ENCODE data around the gene TPM2. TPM values are rescaled to one million over a fixed set of nuclear protein-coding genes. Genes with fewer than 3 reads are reported as not detected.

Gene TPM2
- total RNA-seq, 1 donor = 911 TPM

DNA sequence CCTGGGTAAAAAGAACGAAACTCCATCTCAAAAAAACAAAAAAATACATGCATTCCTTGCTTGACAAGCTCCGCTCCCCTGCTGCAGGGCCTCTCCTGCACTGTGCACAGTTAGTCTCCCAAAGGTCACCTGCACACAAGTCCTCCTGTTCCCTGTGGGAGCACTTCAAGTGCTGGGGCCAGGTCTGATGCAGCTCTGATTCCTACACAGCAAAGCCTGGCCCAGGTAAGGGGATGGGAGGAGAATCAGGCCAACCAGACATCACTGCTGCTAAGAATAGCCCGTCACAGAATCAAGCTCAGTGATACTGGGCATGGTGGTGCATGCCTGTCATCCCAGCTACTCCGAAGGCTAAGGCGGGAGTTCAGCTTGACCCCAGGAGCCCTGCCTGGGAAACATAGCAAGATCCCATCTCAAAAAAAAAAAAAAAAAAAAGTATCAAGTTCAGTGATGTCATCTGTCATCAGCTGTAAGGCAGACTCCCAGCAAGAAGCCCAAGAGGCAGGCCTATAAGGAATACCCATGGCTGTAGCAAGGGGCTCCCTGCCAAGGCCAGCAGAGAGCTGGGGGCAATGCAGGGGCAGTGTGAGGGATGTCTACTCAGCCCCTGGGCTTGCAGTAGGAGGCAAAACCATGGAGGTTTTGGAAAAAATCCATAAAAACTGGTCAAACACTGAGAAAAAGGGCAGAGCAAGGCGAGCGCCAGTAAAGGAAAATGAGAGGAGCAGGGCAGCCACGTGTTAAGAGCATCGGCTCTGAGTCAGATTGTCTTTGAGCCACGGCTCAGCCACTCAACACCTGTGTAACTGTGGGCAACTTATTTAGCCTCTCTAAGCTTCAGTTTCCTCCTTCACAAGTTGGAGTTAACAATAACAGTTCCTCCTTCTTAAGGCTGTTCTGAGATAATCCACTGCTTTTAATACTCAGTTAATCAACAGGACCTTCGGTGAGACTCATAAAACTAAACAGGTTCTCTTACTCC, 3.2 kb downstream of the TPM2 start:
- peaks cover 52% of the 10 kb centered on the region for H3K79me2 ChIP-seq (ENCODE audit: insufficient read depth, low read length)
- H3K27ac ChIP-seq (ENCODE audit: low read depth, low read length) = peak overlapping the region; percentile 83
- H3K4me1 ChIP-seq (ENCODE audit: insufficient read depth, low read length) = peaks cover 55% of the 10 kb centered on the region
- H4K20me1 ChIP-seq (ENCODE audit: insufficient read depth, low read length) = peaks cover 81% of the 10 kb centered on the region
- no peaks in the 10 kb centered on the region for H3K27me3 ChIP-seq (ENCODE audit: insufficient read depth, low read length)
- peak overlapping the region; percentile 93 for H3K4me3 ChIP-seq (ENCODE audit: insufficient read depth, low read length)
- peaks cover 71% of the 10 kb centered on the region for H3K36me3 ChIP-seq (ENCODE audit: insufficient read depth, low read length)
- H2AFZ ChIP-seq (ENCODE audit: low read length) = no peak overlapping the region
- H3K4me2 ChIP-seq (ENCODE audit: insufficient read depth, low read length) = peak overlapping the region; percentile 100
- H3K9me3 ChIP-seq (ENCODE audit: low read depth, low read length) = no peaks in the 10 kb centered on the region
- TF ChIP-seq, protein P1, sequence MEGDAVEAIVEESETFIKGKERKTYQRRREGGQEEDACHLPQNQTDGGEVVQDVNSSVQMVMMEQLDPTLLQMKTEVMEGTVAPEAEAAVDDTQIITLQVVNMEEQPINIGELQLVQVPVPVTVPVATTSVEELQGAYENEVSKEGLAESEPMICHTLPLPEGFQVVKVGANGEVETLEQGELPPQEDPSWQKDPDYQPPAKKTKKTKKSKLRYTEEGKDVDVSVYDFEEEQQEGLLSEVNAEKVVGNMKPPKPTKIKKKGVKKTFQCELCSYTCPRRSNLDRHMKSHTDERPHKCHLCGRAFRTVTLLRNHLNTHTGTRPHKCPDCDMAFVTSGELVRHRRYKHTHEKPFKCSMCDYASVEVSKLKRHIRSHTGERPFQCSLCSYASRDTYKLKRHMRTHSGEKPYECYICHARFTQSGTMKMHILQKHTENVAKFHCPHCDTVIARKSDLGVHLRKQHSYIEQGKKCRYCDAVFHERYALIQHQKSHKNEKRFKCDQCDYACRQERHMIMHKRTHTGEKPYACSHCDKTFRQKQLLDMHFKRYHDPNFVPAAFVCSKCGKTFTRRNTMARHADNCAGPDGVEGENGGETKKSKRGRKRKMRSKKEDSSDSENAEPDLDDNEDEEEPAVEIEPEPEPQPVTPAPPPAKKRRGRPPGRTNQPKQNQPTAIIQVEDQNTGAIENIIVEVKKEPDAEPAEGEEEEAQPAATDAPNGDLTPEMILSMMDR (IDR thresholded peaks at IDR 0.05; ENCODE audit: extremely low read depth, low read depth, low read length) = no peak
- peak; percentile 93 for DNase-seq (ENCODE audit: insufficient read length, low spot score, missing footprints)

DNA sequence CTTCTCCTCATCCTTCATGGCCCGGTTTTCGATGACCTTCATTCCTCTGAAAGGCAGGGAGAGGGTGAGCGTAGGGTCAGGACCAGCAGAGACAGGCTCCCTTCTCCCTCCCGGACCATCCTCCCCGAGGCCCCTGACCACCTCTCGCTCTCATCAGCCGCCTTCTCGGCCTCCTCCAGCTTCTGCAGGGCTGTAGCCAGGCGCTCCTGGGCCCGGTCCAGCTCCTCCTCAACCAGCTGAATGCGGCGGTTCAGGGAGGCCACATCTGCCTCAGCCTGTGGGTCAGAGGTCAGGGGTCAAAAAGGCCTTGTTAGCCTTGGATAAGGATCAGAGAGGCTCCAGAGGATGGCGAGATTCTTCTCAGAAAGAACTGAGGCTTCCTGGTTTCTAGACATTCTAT, 4.2 kb downstream of the TPM2 start:
- Histone ChIP-seq H3K4me3 (ENCODE audit: insufficient read depth, low read length) (peak overlapping the region; percentile 27), H3K27ac (ENCODE audit: low read depth, low read length) (peak overlapping the region; percentile 33), H3K4me2 (ENCODE audit: insufficient read depth, low read length) (peak overlapping the region; percentile 1), H3K36me3 (ENCODE audit: insufficient read depth, low read length) (peaks cover 75% of the 10 kb centered on the region), H3K79me2 (ENCODE audit: insufficient read depth, low read length) (peaks cover 52% of the 10 kb centered on the region), H4K20me1 (ENCODE audit: insufficient read depth, low read length) (peaks cover 90% of the 10 kb centered on the region), H3K4me1 (ENCODE audit: insufficient read depth, low read length) (peaks cover 56% of the 10 kb centered on the region), H3K9me3 (ENCODE audit: low read depth, low read length) (no peaks in the 10 kb centered on the region), H2AFZ (ENCODE audit: low read length) (no peak overlapping the region), H3K27me3 (ENCODE audit: insufficient read depth, low read length) (no peaks in the 10 kb centered on the region)
- peak; percentile 17 for DNase-seq (ENCODE audit: insufficient read length, low spot score, missing footprints)
- TF ChIP-seq, protein P1 (IDR thresholded peaks at IDR 0.05; ENCODE audit: extremely low read depth, low read depth, low read length) = no peak

DNA sequence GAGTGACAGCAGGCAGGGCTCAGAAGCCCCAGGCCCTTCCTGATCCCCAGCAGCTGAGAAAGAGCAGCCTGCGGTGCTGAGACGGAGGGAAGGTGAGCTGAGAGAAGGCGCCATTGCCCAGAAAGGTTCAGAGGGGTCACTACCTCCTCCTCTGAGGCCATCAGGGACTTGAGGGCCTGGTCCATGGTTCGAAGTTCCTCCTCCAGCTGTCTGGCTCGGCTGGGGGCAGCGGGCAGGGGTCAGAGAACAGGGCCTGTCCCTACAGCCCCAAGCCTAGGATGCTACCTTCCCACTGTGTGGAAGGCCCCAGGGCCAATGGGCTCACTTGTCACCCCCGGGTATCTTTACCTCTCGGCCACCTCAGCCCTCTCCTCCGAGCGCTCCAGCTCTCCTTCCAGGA, 4.8 kb downstream of the TPM2 start:
- H3K4me1 ChIP-seq (ENCODE audit: insufficient read depth, low read length) = peaks cover 56% of the 10 kb centered on the region
- H4K20me1 ChIP-seq (ENCODE audit: insufficient read depth, low read length) = peaks cover 91% of the 10 kb centered on the region
- no peak overlapping the region for H3K27ac ChIP-seq (ENCODE audit: low read depth, low read length)
- H3K79me2 ChIP-seq (ENCODE audit: insufficient read depth, low read length) = peaks cover 52% of the 10 kb centered on the region
- H2AFZ ChIP-seq (ENCODE audit: low read length) = no peak overlapping the region
- TF ChIP-seq, protein P1 (IDR thresholded peaks at IDR 0.05; ENCODE audit: extremely low read depth, low read depth, low read length) = no peak
- H3K4me3 ChIP-seq (ENCODE audit: insufficient read depth, low read length) = peak overlapping the region; percentile 1
- H3K27me3 ChIP-seq (ENCODE audit: insufficient read depth, low read length) = no peaks in the 10 kb centered on the region
- no peaks in the 10 kb centered on the region for H3K9me3 ChIP-seq (ENCODE audit: low read depth, low read length)
- peak overlapping the region; percentile 1 for H3K4me2 ChIP-seq (ENCODE audit: insufficient read depth, low read length)
- peaks cover 75% of the 10 kb centered on the region for H3K36me3 ChIP-seq (ENCODE audit: insufficient read depth, low read length)
- peak; percentile 31 for DNase-seq (ENCODE audit: insufficient read length, low spot score, missing footprints)

DNA sequence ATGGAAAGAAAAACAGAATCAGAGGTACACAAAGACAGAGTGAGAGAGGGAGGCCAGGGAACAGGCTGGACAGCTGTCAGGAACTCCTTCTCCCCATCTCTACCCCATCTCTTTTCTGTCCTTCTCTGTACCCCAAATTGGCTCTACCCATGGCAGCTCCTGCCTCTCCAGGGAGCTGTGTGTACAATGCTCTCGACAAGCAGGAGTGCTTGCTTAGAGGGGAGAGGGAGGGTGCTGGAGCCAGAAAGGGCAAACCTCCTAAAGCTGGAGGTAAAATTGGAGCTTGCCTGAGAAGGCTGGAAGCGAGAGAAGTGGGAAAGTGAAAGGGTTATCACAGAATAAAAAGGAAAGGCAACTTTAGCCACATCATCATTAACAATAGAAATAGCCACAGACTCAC, 6.4 kb downstream of the TPM2 start:
- Histone ChIP-seq H3K79me2 (ENCODE audit: insufficient read depth, low read length) (peaks cover 38% of the 10 kb centered on the region), H3K27ac (ENCODE audit: low read depth, low read length) (peak overlapping the region; percentile 19), H4K20me1 (ENCODE audit: insufficient read depth, low read length) (peaks cover 77% of the 10 kb centered on the region), H3K36me3 (ENCODE audit: insufficient read depth, low read length) (peaks cover 72% of the 10 kb centered on the region), H3K4me1 (ENCODE audit: insufficient read depth, low read length) (peaks cover 53% of the 10 kb centered on the region), H3K4me3 (ENCODE audit: insufficient read depth, low read length) (no peak overlapping the region), H3K4me2 (ENCODE audit: insufficient read depth, low read length) (no peak overlapping the region), H3K27me3 (ENCODE audit: insufficient read depth, low read length) (no peaks in the 10 kb centered on the region), H2AFZ (ENCODE audit: low read length) (no peak overlapping the region), H3K9me3 (ENCODE audit: low read depth, low read length) (no peaks in the 10 kb centered on the region)
- DNase-seq (ENCODE audit: insufficient read length, low spot score, missing footprints) = peak; percentile 30
- TF ChIP-seq, protein P1 (IDR thresholded peaks at IDR 0.05; ENCODE audit: extremely low read depth, low read depth, low read length) = no peak
